VCaP (cell line): ENCODE measurements around the gene NLRP10.

ENCODE experiments used
- H3K27ac ChIP-seq: fragments of 450-650 bp; 2 replicates; pipeline ENCODE4 v1.5.1; 2017
- CTCF ChIP-seq: fragments of 450-650 bp; conservative IDR thresholded peaks from 2 replicates; pipeline ENCODE4 v1.5.1; 2017; ENCODE audit warnings: mild to moderate bottlenecking, moderate library complexity

NLRP10 gene

GRCh38 chr11:7964261-7964660 is 986 bp downstream of the NLRP10 start:
- no peak for TF ChIP-seq CTCF
- H3K27ac ChIP-seq, result no peak overlapping the region

- no peak for TF ChIP-seq CTCF
- no peak overlapping the region for H3K27ac ChIP-seq
Measured at GRCh38 chr11:7955191-7955590, 10.1 kb downstream of the NLRP10 start.

- no peak overlapping the region for H3K27ac ChIP-seq
- TF ChIP-seq CTCF, result no peak
Measured at GRCh38 chr11:7949934-7950333, 15.3 kb downstream of the NLRP10 start.

GRCh38 chr11:7944123-7944522 is 21.1 kb downstream of the NLRP10 start:
- TF ChIP-seq CTCF, result no peak
- no peak overlapping the region for H3K27ac ChIP-seq

GRCh38 chr11:7941608-7942007 is 23.6 kb downstream of the NLRP10 start, which contains the start of gene OR10A3:
OR10A3 (minus strand) TSS chr11:7941708; CDS start chr11:7939520, 2,188 bp downstream.
- no peak for TF ChIP-seq CTCF
- no peak within 1 kb of the TSS for H3K27ac ChIP-seq

- TF ChIP-seq CTCF, result no peak
- H3K27ac ChIP-seq, result no peak overlapping the region
Measured at GRCh38 chr11:7941146-7941545, 24.1 kb downstream of the NLRP10 start.

GRCh38 chr11:7936615-7937014 is 28.6 kb downstream of the NLRP10 start:
- no peak for TF ChIP-seq CTCF
- H3K27ac ChIP-seq, result no peak overlapping the region

GRCh38 chr11:7931168-7931567 is 34.1 kb downstream of the NLRP10 start, which contains the start of gene OR10A6:
OR10A6 (minus strand) TSS chr11:7931268; CDS start chr11:7928662, 2,606 bp downstream.
- no peak within 1 kb of the TSS for H3K27ac ChIP-seq
- no peak for TF ChIP-seq CTCF
